ENCODE data around the gene IGF1R. TPM values are rescaled to one million over a fixed set of nuclear protein-coding genes. Genes with fewer than 3 reads are reported as not detected.

Gene IGF1R
- total and polyA plus RNA-seq, 5 experiments from 2014 or later = 2.5 to 122 (median 6.3) TPM

DNA sequence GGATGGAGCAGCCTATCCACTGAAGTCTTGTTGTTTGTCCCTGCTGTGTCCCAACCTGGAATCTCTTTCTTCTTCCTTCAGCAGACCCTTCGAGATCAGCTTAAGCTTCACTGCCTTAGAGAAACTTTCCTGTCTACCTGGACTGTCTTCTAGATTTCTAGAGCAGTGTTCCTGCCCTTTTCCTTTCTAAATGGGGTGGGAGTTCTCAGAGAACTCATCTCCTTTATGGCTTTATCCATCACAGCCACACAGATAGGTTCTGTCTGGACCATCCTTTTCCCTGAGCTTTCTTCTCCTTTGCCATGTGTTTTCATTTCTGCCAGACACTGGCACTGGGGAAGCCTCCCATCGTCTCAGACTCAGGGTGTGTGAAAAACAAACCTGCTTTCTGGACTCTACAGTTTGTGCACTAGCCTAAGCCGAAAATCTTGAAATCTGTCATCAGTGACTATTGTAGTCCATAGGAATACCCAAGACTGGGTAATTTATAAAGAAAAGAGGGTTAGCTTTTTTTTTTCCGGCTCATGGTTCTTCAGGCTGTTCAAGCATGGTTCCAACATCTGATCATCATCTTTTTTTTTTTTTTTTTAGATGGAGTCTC, 181.8 kb downstream of the IGF1R start:
- DNase-seq (no peak), ATAC-seq (no peak)
- H3K36me3 Mint-ChIP-seq = peaks cover 49 to 81% (median 59%) of the 10 kb centered on the region in 3 donors
- no peak overlapping the region for H3K4me3 Mint-ChIP-seq
- no peaks in the 10 kb centered on the region for H3K27me3 Mint-ChIP-seq
- POLR2A ChIA-PET = no interaction called here
- no peak overlapping the region for H3K27ac Mint-ChIP-seq
- peaks cover 2 to 89% (median 42%) of the 10 kb centered on the region in 9 donors for H3K9me3 Mint-ChIP-seq
- H3K4me1 Mint-ChIP-seq = peaks cover 0 to 10% (median 7%) of the 10 kb centered on the region in 4 donors

DNA sequence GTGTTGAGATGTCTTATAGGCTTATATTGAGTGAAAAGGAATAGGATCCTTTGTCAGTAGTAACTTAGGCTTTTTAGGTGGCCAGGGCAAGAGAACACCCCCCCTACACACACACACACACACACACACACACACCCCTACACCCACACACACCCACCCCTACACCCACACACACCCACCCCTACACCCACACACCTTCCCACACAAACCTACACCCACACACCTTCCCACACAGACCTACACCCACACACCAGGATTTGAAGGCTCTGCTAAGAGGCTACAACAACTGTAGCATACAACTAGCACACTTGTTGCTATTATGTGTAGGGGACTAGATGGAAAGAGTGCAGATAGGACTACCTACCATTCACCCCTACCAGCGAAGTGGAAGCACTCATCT, 186.6 kb downstream of the IGF1R start:
- DNase-seq = no peak
- Mint-ChIP-seq H3K36me3 (peaks cover 36 to 50% (median 47%) of the 10 kb centered on the region in 3 donors), H3K27me3 (no peaks in the 10 kb centered on the region), H3K9me3 (peaks cover 2 to 45% (median 36%) of the 10 kb centered on the region in 9 donors), H3K4me3 (no peak overlapping the region), H3K27ac (peak overlapping the region in 1 of 10 donors; percentile 58), H3K4me1 (peaks cover under 1 to 25% (median 15%) of the 10 kb centered on the region in 4 donors)
- POLR2A ChIA-PET = no interaction called here
- no peak for ATAC-seq

DNA sequence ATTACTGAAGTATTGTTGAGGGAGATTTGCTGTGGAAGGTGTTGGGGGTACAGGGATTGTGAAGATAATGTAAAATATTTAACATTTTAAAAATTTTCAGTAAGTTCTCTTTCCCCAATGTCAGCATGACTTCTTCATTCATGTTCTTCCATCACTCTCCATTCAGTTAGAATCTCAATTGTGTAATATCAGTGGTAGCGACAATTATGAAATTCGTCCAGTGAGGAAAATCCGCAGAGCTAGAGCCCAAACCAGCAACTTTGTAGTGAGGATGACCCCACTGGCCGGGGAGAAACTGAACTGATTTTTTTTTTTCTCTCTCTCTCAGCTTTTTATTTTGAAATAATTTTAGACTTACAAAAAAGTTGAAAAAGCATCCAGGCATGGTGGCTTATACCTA, 187.5 kb downstream of the IGF1R start:
- Mint-ChIP-seq H3K9me3 (peaks cover 2 to 36% (median 27%) of the 10 kb centered on the region in 9 donors), H3K4me3 (no peak overlapping the region), H3K36me3 (peaks cover 30 to 42% (median 41%) of the 10 kb centered on the region in 3 donors), H3K4me1 (peaks cover 4 to 29% (median 20%) of the 10 kb centered on the region in 4 donors), H3K27me3 (no peaks in the 10 kb centered on the region), H3K27ac (peak overlapping the region in 1 of 10 donors; percentile 38)
- DNase-seq = no peak
- POLR2A ChIA-PET = no interaction called here
- no peak for ATAC-seq

DNA sequence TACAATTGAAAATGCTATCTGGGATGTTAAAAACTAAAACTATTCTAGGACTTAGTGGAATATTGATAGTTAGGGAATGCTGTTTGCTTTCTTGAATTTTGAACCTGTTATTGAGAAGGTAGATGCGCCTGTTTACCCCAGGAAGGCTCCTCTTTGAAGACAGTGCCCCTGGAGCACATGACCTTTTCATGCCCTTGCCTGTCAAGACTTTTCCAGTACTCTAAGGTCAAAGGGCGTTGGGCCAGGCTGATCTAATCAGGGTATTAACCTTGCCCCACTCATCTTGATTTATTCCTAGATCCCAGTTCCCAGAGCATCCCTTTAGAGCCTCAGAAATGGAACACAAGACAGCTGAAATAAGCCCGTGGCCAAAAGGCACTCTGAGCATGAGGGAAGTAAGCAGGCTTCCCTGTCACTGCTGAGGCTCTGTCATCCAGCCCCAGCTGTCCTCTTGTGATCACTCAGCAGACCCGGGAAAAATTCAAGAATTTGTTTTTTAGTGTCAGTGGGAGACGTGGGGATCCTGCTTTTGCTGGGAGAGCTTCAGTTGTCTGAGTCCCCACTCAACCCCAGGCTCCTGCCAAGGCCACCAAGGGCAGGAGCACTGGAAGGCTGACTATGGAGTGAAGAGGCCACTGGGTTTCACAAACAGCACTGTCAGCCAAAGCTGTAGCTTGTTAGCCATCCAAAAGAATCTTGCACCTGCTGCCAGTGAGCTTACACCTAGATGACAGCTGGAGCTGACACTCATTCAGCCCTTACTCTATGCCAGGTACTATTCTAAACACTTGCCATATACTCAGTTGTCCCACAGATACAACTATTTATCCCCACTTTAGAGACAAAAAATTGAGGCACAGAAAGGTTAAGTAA, 190.3 kb downstream of the IGF1R start:
- peaks cover 7 to 53% (median 26%) of the 10 kb centered on the region in 4 donors for H3K4me1 Mint-ChIP-seq
- no peak for DNase-seq
- peaks cover 7 to 29% (median 17%) of the 10 kb centered on the region in 3 donors for H3K36me3 Mint-ChIP-seq
- no peak overlapping the region for H3K4me3 Mint-ChIP-seq
- H3K27me3 Mint-ChIP-seq = no peaks in the 10 kb centered on the region
- POLR2A ChIA-PET = no interaction called here
- ATAC-seq = no peak
- H3K27ac Mint-ChIP-seq = peak overlapping the region in 1 of 10 donors; percentile 69
- peaks cover 0 to 14% (median 3%) of the 10 kb centered on the region in 9 donors for H3K9me3 Mint-ChIP-seq

- H3K36me3 Mint-ChIP-seq = peaks cover 0 to 21% (median 12%) of the 10 kb centered on the region in 3 donors
- ATAC-seq (no peak), DNase-seq (no peak)
- peaks cover 10 to 60% (median 32%) of the 10 kb centered on the region in 4 donors for H3K4me1 Mint-ChIP-seq
- H3K27ac Mint-ChIP-seq = peak overlapping the region in 2 of 10 donors; percentile 28 to 37
- no peak overlapping the region for H3K4me3 Mint-ChIP-seq
- peaks cover 0 to 4% (median 0%) of the 10 kb centered on the region in 9 donors for H3K9me3 Mint-ChIP-seq
- POLR2A ChIA-PET = no interaction called here
- no peaks in the 10 kb centered on the region for H3K27me3 Mint-ChIP-seq
These were observed 191.7 kb downstream of the IGF1R start for GRCh38 chr15:98840053-98840452.

GRCh38 chr15:98841419-98841970, 193.2 kb downstream of the IGF1R start:
- H3K4me1 Mint-ChIP-seq = peaks cover 11 to 67% (median 36%) of the 10 kb centered on the region in 4 donors
- no peaks in the 10 kb centered on the region for H3K27me3 Mint-ChIP-seq
- H3K9me3 Mint-ChIP-seq = no peaks in the 10 kb centered on the region
- no peak for DNase-seq
- ATAC-seq = no peak
- POLR2A ChIA-PET = no interaction called here
- no peak overlapping the region for H3K4me3 Mint-ChIP-seq
- H3K36me3 Mint-ChIP-seq = peaks cover 0 to 17% (median 10%) of the 10 kb centered on the region in 3 donors
- H3K27ac Mint-ChIP-seq = peak overlapping the region in 2 of 10 donors; percentile 29 to 30

DNA sequence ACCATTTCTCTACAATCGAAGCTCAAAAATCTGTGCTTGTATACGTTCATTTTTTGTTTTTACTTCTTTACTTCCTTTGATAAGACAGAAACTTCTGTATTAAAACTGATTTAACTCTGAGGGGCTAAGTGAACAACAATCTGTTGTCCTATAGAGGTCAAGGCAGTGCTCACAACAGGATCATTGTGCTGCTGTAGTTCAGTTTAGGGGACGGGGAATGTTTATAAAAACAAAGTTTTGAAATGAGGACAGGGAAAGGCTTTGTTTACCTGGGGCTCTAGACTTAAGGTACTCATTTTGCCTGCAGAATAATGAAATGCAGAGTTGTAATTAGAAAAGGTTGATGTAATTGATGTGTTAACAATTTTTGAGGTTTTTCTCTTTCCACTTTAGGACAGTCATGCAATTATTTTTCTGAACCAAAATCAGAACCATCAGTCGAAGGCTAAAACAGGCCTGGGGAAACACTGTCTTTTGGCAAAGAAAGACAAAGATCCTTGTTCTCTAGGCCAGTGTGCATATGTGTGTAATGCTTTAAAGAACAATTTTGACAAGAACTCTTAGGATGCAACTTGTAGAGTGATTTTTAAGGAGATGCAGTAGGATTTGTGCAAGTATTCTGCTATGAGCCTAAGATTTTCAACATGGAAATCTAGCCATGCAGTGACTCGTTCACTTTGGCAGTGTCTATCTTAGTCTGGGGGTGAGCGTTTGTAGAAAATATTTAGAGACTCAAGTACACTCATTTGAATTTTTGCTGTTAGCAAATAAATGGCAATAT, 194.0 kb downstream of the IGF1R start:
- DNase-seq = no peak
- POLR2A ChIA-PET = no interaction called here
- peaks cover 0 to 17% (median 5%) of the 10 kb centered on the region in 3 donors for H3K36me3 Mint-ChIP-seq
- no peak overlapping the region for H3K4me3 Mint-ChIP-seq
- no peak for ATAC-seq
- peaks cover 11 to 68% (median 36%) of the 10 kb centered on the region in 4 donors for H3K4me1 Mint-ChIP-seq
- H3K27me3 Mint-ChIP-seq = no peaks in the 10 kb centered on the region
- H3K9me3 Mint-ChIP-seq = no peaks in the 10 kb centered on the region
- H3K27ac Mint-ChIP-seq = no peak overlapping the region

GRCh38 chr15:98842973-98843285, 194.6 kb downstream of the IGF1R start:
- no peak overlapping the region for H3K27ac Mint-ChIP-seq

GRCh38 chr15:98843844-98844243, 195.5 kb downstream of the IGF1R start:
- peak overlapping the region in 1 of 10 donors; percentile 14 for H3K27ac Mint-ChIP-seq
- ATAC-seq (no peak), DNase-seq (no peak)
- H3K9me3 Mint-ChIP-seq = no peaks in the 10 kb centered on the region
- H3K36me3 Mint-ChIP-seq = peaks cover 0 to 9% (median 3%) of the 10 kb centered on the region in 3 donors
- POLR2A ChIA-PET = no interaction called here
- H3K27me3 Mint-ChIP-seq = no peaks in the 10 kb centered on the region
- H3K4me3 Mint-ChIP-seq = no peak overlapping the region
- peaks cover 13 to 75% (median 33%) of the 10 kb centered on the region in 4 donors for H3K4me1 Mint-ChIP-seq

More at GRCh38 chr15:98842973-98843285, 194.6 kb downstream of the IGF1R start:
- POLR2A ChIA-PET = no interaction called here
- ATAC-seq (no peak), DNase-seq (no peak)
- Mint-ChIP-seq H3K9me3 (no peaks in the 10 kb centered on the region), H3K36me3 (peaks cover 0 to 14% (median 3%) of the 10 kb centered on the region in 3 donors), H3K27me3 (no peaks in the 10 kb centered on the region), H3K4me3 (no peak overlapping the region), H3K4me1 (peaks cover 13 to 74% (median 36%) of the 10 kb centered on the region in 4 donors)

- no peak for ATAC-seq
- Mint-ChIP-seq H3K9me3 (no peaks in the 10 kb centered on the region), H3K36me3 (peaks cover 0 to 9% (median 3%) of the 10 kb centered on the region in 3 donors), H3K4me1 (peaks cover 13 to 74% (median 32%) of the 10 kb centered on the region in 4 donors), H3K27ac (peak overlapping the region in 1 of 10 donors; percentile 14), H3K4me3 (no peak overlapping the region), H3K27me3 (no peaks in the 10 kb centered on the region)
- DNase-seq = no peak
- POLR2A ChIA-PET = no interaction called here
These were observed 195.9 kb downstream of the IGF1R start for GRCh38 chr15:98844261-98844660.

DNA sequence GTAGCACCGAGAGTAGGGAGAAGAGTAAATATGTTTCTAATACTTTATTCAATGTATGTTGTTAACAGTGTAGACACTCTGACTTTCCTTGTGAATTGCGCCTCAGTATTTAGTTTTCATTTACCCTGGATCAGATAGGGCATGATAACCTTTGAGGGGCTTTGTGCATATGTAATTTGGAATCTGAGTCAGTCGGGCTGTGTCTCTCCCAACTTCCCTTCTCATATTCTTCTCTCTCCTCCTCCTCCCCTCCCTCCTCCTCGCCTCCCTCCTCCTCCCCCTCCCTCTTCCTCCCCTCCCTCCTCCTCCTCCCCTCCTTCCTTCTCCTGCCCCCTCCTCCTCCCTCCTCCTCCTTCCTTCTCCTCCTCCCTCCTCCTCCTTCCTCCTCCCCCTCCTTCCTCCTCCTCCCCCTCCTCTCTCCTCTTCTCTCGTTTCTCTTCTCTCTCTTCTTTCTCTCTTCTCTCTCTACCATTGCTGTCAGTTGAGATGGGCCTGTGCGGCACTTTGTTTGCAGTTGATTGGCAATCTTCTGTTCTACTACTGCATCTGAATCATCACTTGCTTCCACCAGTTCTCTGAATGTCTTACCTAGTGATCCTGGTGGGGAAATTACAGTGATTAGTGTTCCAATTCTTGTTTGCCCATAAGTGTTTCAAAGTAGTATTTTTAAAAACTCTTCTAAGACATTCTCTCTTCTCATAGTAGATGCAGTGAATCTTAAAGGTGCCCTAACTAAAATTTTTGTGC, 197.0 kb downstream of the IGF1R start:
- Mint-ChIP-seq H3K27ac (peak overlapping the region in 6 of 10 donors; percentile 13 to 93 (median 79)), H3K4me3 (peak overlapping the region in 1 of 10 donors; percentile 53), H3K27me3 (no peaks in the 10 kb centered on the region), H3K4me1 (peaks cover 14 to 72% (median 32%) of the 10 kb centered on the region in 4 donors), H3K36me3 (peaks cover 0 to 3% (median 0%) of the 10 kb centered on the region in 3 donors), H3K9me3 (no peaks in the 10 kb centered on the region)
- DNase-seq (no peak), ATAC-seq (no peak)
- POLR2A ChIA-PET = interaction anchor here (0.6 kb wide), 1 partner anchor 246 kb away, joined by 4 read pairs; no protein-coding TSS in a partner anchor
